ENCODE measurements around the gene HSD17B14.
"Not testable (repeated sequence)": the region's sequence is repeated elsewhere in the genome, so short reads cannot be mapped to it uniquely, and the experiment has no call there.

HSD17B14 gene

GRCh38 chr19:48852292-48852691 lies 16.0 kb upstream of the HSD17B14 start:
- H3K36me3 ChIP-seq (ENCODE audit: control insufficient read depth, insufficient read depth, low read length): no peaks in the 10 kb centered on the region
- H3K9ac ChIP-seq (ENCODE audit: low read length): no peak overlapping the region
- H3K4ac ChIP-seq (ENCODE audit: low read depth, low read length): no peak overlapping the region
- H3K56ac ChIP-seq (ENCODE audit: low read length): no peak overlapping the region
- no peaks in the 10 kb centered on the region for H3K79me1 ChIP-seq (ENCODE audit: low read length)
- no peak overlapping the region for H4K5ac ChIP-seq (ENCODE audit: low read length)
- H2BK120ac ChIP-seq (ENCODE audit: low read depth, low read length): no peak overlapping the region
- no CpG with 5 or more reads among the region's 4 CpGs for WGBS (ENCODE audit: extremely low coverage, insufficient coverage, low lambda C conversion rate)
- no peak overlapping the region for H4K8ac ChIP-seq (ENCODE audit: low read depth, low read length)
- H2AK5ac ChIP-seq (ENCODE audit: low read length): no peak overlapping the region
- H3K27me3 ChIP-seq (ENCODE audit: insufficient read depth, low read length, poor library complexity): no peaks in the 10 kb centered on the region
- DNase-seq: no peak
- H2BK15ac ChIP-seq (replicated peaks; ENCODE audit: low read depth): no peak overlapping the region
- H3K4me2 ChIP-seq (ENCODE audit: low read length): no peak overlapping the region
- no peaks in the 10 kb centered on the region for H3K79me2 ChIP-seq (ENCODE audit: control insufficient read depth, insufficient read depth, low read length)
- no peaks in the 10 kb centered on the region for H3K4me1 ChIP-seq (ENCODE audit: control insufficient read depth, low read depth, low read length)
- H3K27ac ChIP-seq (ENCODE audit: low read depth, low read length): no peak overlapping the region
- H3K18ac ChIP-seq (ENCODE audit: low read length): no peak overlapping the region
- H2BK5ac ChIP-seq (ENCODE audit: low read length): no peak overlapping the region
- no peak overlapping the region for H3K4me3 ChIP-seq (ENCODE audit: low read length)
- H3K23ac ChIP-seq (ENCODE audit: low read length): no peak overlapping the region

DNA sequence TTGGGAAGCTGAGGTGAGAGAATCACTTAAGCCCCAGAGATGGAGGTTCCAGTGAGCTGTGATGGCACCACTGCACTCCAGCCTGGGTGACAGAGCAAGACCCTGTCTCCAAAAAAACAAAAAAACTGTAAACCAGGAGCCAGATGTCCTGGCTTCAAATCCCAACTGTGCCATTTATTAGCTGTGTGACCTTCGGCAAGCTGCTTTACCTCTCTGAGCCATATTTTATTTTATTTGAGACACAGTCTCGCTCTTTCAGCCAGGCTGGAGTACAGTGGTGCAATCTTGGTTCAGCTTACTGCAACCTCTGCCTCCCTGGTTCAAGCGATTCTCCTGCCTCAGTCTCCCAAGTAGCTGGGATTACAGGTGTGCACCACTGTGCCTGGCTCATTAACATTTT lies 10.4 kb upstream of the HSD17B14 start:
- not testable (repeated sequence) for H3K4me2 ChIP-seq (ENCODE audit: low read length); H4K8ac ChIP-seq (ENCODE audit: low read depth, low read length); H3K9ac ChIP-seq (ENCODE audit: low read length); H3K79me2 ChIP-seq (ENCODE audit: control insufficient read depth, insufficient read depth, low read length); H3K4me3 ChIP-seq (ENCODE audit: low read length); H4K5ac ChIP-seq (ENCODE audit: low read length); H2BK15ac ChIP-seq (replicated peaks; ENCODE audit: low read depth); H3K4me1 ChIP-seq (ENCODE audit: control insufficient read depth, low read depth, low read length); H3K23ac ChIP-seq (ENCODE audit: low read length); H2AK5ac ChIP-seq (ENCODE audit: low read length); H2BK5ac ChIP-seq (ENCODE audit: low read length); H3K56ac ChIP-seq (ENCODE audit: low read length); H3K27me3 ChIP-seq (ENCODE audit: insufficient read depth, low read length, poor library complexity); DNase-seq; H3K27ac ChIP-seq (ENCODE audit: low read depth, low read length); H3K18ac ChIP-seq (ENCODE audit: low read length); H3K4ac ChIP-seq (ENCODE audit: low read depth, low read length); H3K36me3 ChIP-seq (ENCODE audit: control insufficient read depth, insufficient read depth, low read length); H3K79me1 ChIP-seq (ENCODE audit: low read length); H2BK120ac ChIP-seq (ENCODE audit: low read depth, low read length)
- WGBS (ENCODE audit: extremely low coverage, insufficient coverage, low lambda C conversion rate): no CpG with 5 or more reads among the region's 3 CpGs

DNA sequence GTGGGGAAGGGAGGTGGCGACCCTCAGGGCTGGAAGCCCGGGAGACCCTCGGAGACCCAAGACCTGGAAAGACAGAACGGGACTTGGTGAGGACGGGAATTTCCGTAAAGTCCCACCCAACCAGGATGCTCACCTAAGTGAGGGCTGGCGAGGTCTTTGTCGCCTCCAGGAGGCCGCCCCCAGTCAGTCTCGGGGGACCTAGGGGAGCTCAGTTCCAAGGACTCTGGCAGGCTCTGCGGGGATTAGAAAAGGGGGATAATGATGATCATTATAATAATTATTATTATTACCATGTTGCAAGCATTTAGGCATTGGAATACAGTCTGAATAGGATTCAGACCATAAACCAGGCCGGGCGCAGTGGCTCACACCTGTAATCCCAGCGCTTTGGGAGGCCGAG lies 9.1 kb upstream of the HSD17B14 start:
- H3K23ac ChIP-seq (ENCODE audit: low read length): no peak overlapping the region
- H3K9ac ChIP-seq (ENCODE audit: low read length): no peak overlapping the region
- H3K4me3 ChIP-seq (ENCODE audit: low read length): no peak overlapping the region
- no peak overlapping the region for H4K5ac ChIP-seq (ENCODE audit: low read length)
- H2AK5ac ChIP-seq (ENCODE audit: low read length): no peak overlapping the region
- H3K4me1 ChIP-seq (ENCODE audit: control insufficient read depth, low read depth, low read length): no peaks in the 10 kb centered on the region
- no peak overlapping the region for H3K56ac ChIP-seq (ENCODE audit: low read length)
- DNase-seq: no peak
- H2BK120ac ChIP-seq (ENCODE audit: low read depth, low read length): no peak overlapping the region
- no peak overlapping the region for H4K8ac ChIP-seq (ENCODE audit: low read depth, low read length)
- no peaks in the 10 kb centered on the region for H3K36me3 ChIP-seq (ENCODE audit: control insufficient read depth, insufficient read depth, low read length)
- H3K4ac ChIP-seq (ENCODE audit: low read depth, low read length): no peak overlapping the region
- WGBS (ENCODE audit: extremely low coverage, insufficient coverage, low lambda C conversion rate): no CpG with 5 or more reads among the region's 15 CpGs
- no peaks in the 10 kb centered on the region for H3K27me3 ChIP-seq (ENCODE audit: insufficient read depth, low read length, poor library complexity)
- H3K18ac ChIP-seq (ENCODE audit: low read length): no peak overlapping the region
- H3K79me1 ChIP-seq (ENCODE audit: low read length): no peaks in the 10 kb centered on the region
- H3K4me2 ChIP-seq (ENCODE audit: low read length): no peak overlapping the region
- no peak overlapping the region for H2BK15ac ChIP-seq (replicated peaks; ENCODE audit: low read depth)
- no peak overlapping the region for H2BK5ac ChIP-seq (ENCODE audit: low read length)
- no peak overlapping the region for H3K27ac ChIP-seq (ENCODE audit: low read depth, low read length)
- H3K79me2 ChIP-seq (ENCODE audit: control insufficient read depth, insufficient read depth, low read length): no peaks in the 10 kb centered on the region

DNA sequence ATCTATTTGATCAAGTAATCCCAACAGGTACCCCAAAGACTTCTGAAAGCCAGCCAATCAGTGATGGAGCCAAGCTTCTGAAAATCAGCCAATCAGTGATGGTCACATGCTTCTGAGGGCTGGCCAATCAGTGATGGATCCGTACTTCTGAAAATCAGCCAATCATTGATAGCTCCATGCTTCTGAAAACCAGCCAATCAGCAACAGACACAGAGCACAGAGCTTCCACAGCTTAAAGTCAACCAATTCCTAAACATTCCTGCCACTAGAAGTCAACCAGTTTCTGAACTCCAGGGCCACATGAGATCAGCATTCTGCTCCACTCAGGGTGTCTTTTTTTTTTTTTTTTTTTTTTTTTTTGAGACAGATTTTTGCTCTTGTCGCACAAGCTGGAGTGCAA lies 8.2 kb upstream of the HSD17B14 start:
- H2BK15ac ChIP-seq (replicated peaks; ENCODE audit: low read depth): no peak overlapping the region
- H3K9ac ChIP-seq (ENCODE audit: low read length): no peak overlapping the region
- no peak overlapping the region for H2AK5ac ChIP-seq (ENCODE audit: low read length)
- peak; percentile 94 for DNase-seq
- no peak overlapping the region for H3K4ac ChIP-seq (ENCODE audit: low read depth, low read length)
- no peaks in the 10 kb centered on the region for H3K4me1 ChIP-seq (ENCODE audit: control insufficient read depth, low read depth, low read length)
- H3K79me2 ChIP-seq (ENCODE audit: control insufficient read depth, insufficient read depth, low read length): no peaks in the 10 kb centered on the region
- no peak overlapping the region for H3K18ac ChIP-seq (ENCODE audit: low read length)
- no peak overlapping the region for H3K4me2 ChIP-seq (ENCODE audit: low read length)
- H3K27me3 ChIP-seq (ENCODE audit: insufficient read depth, low read length, poor library complexity): no peaks in the 10 kb centered on the region
- no peak overlapping the region for H2BK120ac ChIP-seq (ENCODE audit: low read depth, low read length)
- no CpG with 5 or more reads among the region's 2 CpGs for WGBS (ENCODE audit: extremely low coverage, insufficient coverage, low lambda C conversion rate)
- H3K79me1 ChIP-seq (ENCODE audit: low read length): no peaks in the 10 kb centered on the region
- H4K8ac ChIP-seq (ENCODE audit: low read depth, low read length): no peak overlapping the region
- no peak overlapping the region for H3K27ac ChIP-seq (ENCODE audit: low read depth, low read length)
- H4K5ac ChIP-seq (ENCODE audit: low read length): no peak overlapping the region
- no peak overlapping the region for H2BK5ac ChIP-seq (ENCODE audit: low read length)
- no peak overlapping the region for H3K23ac ChIP-seq (ENCODE audit: low read length)
- no peak overlapping the region for H3K56ac ChIP-seq (ENCODE audit: low read length)
- no peak overlapping the region for H3K4me3 ChIP-seq (ENCODE audit: low read length)
- H3K36me3 ChIP-seq (ENCODE audit: control insufficient read depth, insufficient read depth, low read length): no peaks in the 10 kb centered on the region

GRCh38 chr19:48842789-48843162 lies 6.5 kb upstream of the HSD17B14 start:
- H3K79me2 ChIP-seq (ENCODE audit: control insufficient read depth, insufficient read depth, low read length): no peaks in the 10 kb centered on the region
- no peaks in the 10 kb centered on the region for H3K4me1 ChIP-seq (ENCODE audit: control insufficient read depth, low read depth, low read length)
- H3K4ac ChIP-seq (ENCODE audit: low read depth, low read length): no peak overlapping the region
- no peak overlapping the region for H3K23ac ChIP-seq (ENCODE audit: low read length)
- H2BK15ac ChIP-seq (replicated peaks; ENCODE audit: low read depth): no peak overlapping the region
- no peak overlapping the region for H2BK5ac ChIP-seq (ENCODE audit: low read length)
- no peak overlapping the region for H4K8ac ChIP-seq (ENCODE audit: low read depth, low read length)
- no peak overlapping the region for H3K4me3 ChIP-seq (ENCODE audit: low read length)
- H3K9ac ChIP-seq (ENCODE audit: low read length): no peak overlapping the region
- no peak overlapping the region for H2AK5ac ChIP-seq (ENCODE audit: low read length)
- H3K79me1 ChIP-seq (ENCODE audit: low read length): no peaks in the 10 kb centered on the region
- peak; percentile 75 for DNase-seq
- H3K27ac ChIP-seq (ENCODE audit: low read depth, low read length): no peak overlapping the region
- H3K36me3 ChIP-seq (ENCODE audit: control insufficient read depth, insufficient read depth, low read length): no peaks in the 10 kb centered on the region
- WGBS (ENCODE audit: extremely low coverage, insufficient coverage, low lambda C conversion rate): no CpG with 5 or more reads among the region's 2 CpGs
- no peaks in the 10 kb centered on the region for H3K27me3 ChIP-seq (ENCODE audit: insufficient read depth, low read length, poor library complexity)
- H3K56ac ChIP-seq (ENCODE audit: low read length): no peak overlapping the region
- H3K18ac ChIP-seq (ENCODE audit: low read length): no peak overlapping the region
- no peak overlapping the region for H2BK120ac ChIP-seq (ENCODE audit: low read depth, low read length)
- no peak overlapping the region for H4K5ac ChIP-seq (ENCODE audit: low read length)
- no peak overlapping the region for H3K4me2 ChIP-seq (ENCODE audit: low read length)

- Histone ChIP-seq H3K27ac (ENCODE audit: low read depth, low read length) (no peak overlapping the region), H2BK120ac (ENCODE audit: low read depth, low read length) (no peak overlapping the region), H3K36me3 (ENCODE audit: control insufficient read depth, insufficient read depth, low read length) (no peaks in the 10 kb centered on the region), H3K4me2 (ENCODE audit: low read length) (no peak overlapping the region), H2BK5ac (ENCODE audit: low read length) (no peak overlapping the region), H3K4me1 (ENCODE audit: control insufficient read depth, low read depth, low read length) (no peaks in the 10 kb centered on the region), H3K4me3 (ENCODE audit: low read length) (no peak overlapping the region), H3K18ac (ENCODE audit: low read length) (no peak overlapping the region), H4K5ac (ENCODE audit: low read length) (no peak overlapping the region), H3K56ac (ENCODE audit: low read length) (no peak overlapping the region), H3K23ac (ENCODE audit: low read length) (no peak overlapping the region), H3K79me2 (ENCODE audit: control insufficient read depth, insufficient read depth, low read length) (no peaks in the 10 kb centered on the region), H2BK15ac (replicated peaks; ENCODE audit: low read depth) (no peak overlapping the region), H3K4ac (ENCODE audit: low read depth, low read length) (no peak overlapping the region), H2AK5ac (ENCODE audit: low read length) (no peak overlapping the region), H3K27me3 (ENCODE audit: insufficient read depth, low read length, poor library complexity) (no peaks in the 10 kb centered on the region), H4K8ac (ENCODE audit: low read depth, low read length) (no peak overlapping the region), H3K79me1 (ENCODE audit: low read length) (no peaks in the 10 kb centered on the region), H3K9ac (ENCODE audit: low read length) (no peak overlapping the region)
- DNase-seq: no peak
- no CpG with 5 or more reads among the region's 6 CpGs for WGBS (ENCODE audit: extremely low coverage, insufficient coverage, low lambda C conversion rate)
Measured at GRCh38 chr19:48841571-48841970, 5.3 kb upstream of the HSD17B14 start.

Data from mesendoderm (in vitro differentiated cells).